Fibroblast of gingiva (primary cell): ENCODE measurements around the gene AURKA.
"Not testable (repeated sequence)": the region's sequence is repeated elsewhere in the genome, so short reads cannot be mapped to it uniquely, and the experiment has no call there.

ENCODE experiments used
- DNase-seq: peaks from one replicate; pipeline ENCODE4 v3.0.0-alpha.2; 2011; ENCODE audit warnings: low read depth

The AURKA gene

GRCh38 chr20:56358600-56359211, 33.3 kb downstream of the AURKA start, which contains the start of gene FAM210B:
FAM210B (plus strand) TSS chr20:56358974; CDS start chr20:56359006, 32 bp downstream.
- DNase-seq = peak; percentile 87

- DNase-seq = peak; percentile 6
These were observed 33.9 kb downstream of the AURKA start for GRCh38 chr20:56358070-56358469.

DNA sequence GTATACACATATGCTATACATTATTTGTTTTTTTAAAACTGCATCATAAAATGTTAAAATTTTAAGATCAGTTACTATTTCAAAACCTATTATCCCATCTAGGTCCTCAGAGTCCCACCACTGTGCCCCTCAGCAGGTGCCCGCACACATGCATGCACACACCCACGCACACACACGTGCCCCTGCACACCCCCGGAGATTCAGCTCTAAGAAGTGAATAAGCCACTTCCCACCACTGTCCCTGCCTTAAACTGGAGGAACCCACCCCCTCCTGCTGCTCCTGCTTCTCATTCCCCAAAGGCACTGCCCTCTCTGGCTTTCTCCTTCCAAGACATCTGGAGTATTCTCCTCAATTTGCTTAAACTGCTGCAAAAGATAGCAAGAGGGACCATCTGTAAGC, 38.7 kb downstream of the AURKA start:
- no peak for DNase-seq

DNA sequence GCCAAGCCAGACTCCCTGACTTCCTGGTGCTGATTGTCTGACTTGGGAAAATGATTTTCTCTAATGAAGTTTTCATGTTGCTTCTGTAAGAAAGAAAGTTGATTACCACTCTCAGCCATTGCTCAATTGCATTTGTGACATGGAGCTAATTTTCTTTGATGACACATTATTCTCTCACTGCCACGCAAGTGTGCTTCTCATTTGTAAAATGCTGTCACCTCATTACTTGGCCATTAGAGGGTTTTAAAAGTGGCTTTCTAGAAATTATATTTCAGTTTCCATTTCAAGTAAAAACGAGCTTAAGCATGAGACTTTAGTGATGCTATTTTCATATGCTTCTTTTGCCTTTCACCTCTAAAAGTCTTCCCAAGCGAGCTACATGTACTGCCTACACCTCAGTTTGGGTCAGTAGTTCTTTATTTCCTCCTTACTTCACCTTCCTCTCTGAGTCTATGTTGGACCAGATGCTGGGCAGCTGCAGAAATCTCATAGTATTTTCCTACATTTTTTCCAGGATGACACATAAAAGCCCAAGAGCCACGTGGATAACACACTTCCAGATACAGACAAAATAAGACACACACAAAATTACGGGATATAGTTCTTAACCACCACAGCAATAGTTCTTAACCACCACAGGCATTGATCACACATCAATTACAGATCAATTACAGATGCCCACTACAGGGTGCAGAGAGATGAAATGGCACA, 39.5 kb downstream of the AURKA start:
- no peak for DNase-seq

DNA sequence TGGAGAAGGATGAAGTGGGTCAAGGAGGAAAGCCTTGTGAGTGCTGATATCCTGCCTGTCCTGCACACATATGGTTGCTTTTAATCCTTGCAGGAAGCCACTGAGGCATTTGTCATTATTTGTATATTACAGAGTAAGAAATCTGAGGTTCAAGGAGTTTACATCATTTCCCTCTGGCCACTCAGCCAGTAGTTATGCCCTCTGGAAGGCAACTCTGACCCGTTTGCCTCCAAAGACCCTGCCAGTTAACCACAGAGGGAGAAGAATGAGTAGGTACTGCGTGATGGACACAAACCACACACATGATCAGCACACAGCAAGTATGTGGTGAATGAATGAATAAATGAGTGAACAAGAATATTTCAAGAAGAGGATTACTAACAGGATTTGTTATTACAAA, 41.2 kb downstream of the AURKA start:
- DNase-seq = no peak

- no peak for DNase-seq
These were observed 43.3 kb downstream of the AURKA start for GRCh38 chr20:56348746-56349145.

DNA sequence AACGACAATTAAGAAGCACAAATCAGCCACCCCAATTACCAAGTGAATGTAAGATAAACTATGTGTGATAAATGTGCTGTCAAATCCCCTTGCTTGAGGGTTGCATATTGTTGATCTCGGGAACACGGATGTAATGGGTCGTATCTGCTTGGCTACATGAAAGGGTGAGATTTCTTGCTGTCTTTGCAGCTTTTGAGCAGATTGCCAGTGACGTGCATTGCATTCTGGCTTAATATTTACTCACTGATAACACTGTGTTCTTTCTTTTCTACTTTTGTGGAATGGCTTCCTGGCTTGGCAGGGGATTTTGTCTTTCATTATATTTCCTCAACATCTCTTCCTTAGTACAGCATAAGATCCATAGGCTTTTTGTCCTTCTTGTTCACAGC, 43.7 kb downstream of the AURKA start:
- no peak for DNase-seq

DNA sequence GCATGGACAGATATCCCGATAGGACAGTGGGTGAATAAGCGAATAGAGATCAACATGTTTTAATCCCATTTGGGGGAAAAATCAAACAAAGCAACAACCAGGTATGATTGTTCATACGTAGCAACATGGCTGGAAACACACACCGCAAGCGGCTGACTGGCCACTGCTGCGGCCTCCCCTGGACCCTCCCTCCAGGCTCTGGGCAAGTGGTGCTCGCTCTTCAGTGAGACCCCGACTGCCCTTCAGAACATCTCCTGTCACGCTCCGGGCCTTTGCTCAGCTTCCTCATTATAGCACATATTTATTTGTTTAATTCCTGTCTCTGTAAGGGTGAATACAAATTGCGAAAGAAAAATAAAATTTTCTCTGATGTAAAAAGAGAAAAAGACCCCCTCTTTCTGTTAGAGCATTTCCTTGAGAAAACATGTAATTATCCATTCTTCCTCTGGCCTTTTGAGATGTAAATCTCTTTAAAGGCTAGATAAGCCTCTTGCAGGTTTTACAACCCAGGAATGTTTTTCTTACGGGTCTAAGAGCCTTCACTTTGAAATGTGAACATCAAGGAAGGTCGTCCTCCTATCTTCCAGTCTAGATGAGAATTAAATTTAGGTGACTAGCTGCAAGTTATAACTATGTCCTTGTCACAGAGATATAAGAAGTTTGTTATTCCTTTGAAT, 44.2 kb downstream of the AURKA start:
- DNase-seq = no peak

DNA sequence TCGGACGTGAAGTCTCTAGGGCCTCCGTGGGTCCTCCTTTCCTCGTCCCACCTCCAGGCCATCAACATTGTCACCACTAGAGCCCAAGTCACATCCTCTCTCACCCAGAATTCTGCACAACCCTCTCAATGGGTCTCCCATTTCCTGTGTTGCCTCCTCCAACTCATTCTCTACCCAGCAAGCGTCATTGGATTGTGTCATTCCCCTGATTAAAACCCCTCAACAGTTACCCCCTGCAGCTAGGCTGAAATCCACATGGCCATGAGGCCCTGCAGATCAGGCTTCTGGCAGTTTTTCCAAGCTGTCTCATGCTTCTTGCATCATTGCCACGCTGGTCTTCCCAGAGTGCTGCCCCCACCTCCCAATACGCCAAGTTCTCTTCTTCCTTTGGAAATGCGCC, 46.1 kb downstream of the AURKA start:
- DNase-seq = no peak

GRCh38 chr20:56343861-56344381, 48.1 kb downstream of the AURKA start:
- DNase-seq = peak; percentile 26

DNA sequence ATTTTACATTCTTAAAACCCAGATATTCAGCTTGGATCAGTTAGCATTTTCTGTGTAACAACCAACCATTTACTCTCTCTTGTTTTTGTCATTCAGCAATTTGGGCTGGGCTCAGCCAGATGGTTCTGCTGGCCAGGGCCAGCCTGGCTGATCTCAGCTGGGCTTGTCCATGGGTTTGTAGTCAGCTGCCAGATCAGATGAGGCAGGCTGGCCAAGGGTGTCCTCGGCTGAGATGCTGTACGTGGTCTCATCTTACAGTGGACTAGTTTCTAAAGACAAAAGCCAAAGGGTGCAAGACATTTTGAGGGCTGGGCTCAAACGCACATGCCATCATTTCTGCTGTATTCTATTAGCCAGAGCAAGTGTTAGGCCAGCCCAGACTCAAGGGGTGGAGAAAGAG, 49.2 kb downstream of the AURKA start:
- no peak for DNase-seq

DNA sequence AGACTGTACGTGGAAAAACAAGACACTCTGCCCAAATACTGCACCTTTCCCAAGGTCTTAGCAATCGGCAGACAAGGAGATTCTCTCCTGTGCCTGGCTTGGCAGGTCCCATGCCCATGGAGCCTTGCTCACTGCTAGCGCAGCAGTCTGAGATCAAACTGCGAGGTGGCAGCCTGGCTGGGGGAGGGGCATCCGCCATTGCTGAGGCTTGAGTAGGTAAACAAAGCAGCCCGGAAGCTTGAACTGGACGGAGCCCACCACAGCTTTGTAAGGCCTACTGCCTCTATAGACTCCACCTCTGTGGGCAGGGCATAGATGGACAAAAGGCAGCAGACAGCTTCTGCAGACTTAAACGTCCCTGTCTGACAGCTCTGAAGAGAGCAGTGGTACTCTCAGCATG, 55.3 kb downstream of the AURKA start:
- DNase-seq = not testable (repeated sequence)

DNA sequence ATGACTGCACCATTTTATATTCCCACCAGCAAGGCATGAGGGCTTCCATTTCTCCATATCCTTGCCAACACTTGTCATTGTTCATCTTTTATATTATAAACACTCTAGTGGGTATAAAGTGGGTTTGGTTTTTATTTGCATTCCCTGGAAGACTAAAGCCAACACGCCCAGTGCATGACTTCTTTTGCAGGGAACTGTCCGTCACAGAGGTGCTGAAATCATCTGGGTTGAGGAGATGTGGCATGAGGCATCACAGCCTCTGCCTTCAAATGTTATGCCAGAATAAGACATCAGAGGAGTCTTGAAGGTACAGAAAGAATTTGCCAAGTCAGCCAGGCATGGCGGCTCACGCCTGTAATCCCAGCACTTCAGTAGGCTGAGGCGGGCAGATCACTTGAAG, 63.2 kb downstream of the AURKA start:
- DNase-seq = no peak

- no peak for DNase-seq
These were observed 67.2 kb downstream of the AURKA start for GRCh38 chr20:56324806-56325205.

DNA sequence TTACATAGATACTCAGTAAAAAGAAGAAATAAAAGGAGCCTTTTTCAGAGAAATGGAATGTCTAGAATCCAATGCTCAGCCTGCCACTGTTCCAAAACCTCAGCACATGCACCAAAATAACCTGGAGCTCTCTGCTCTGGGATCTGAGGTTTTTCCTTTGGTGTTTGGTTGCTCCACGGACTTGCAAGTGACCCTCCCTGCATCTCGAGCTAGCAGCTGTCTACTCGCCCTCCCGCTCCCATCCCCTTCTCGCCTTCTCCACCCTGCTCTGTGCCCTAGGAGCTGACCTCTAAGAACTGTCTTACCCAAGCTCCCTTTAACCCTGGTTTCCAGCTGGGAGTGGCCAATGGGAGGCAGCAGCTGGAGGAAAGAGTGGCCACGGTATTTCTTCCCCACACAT, 68.4 kb downstream of the AURKA start:
- DNase-seq = no peak

GRCh38 chr20:56323206-56323605, 68.8 kb downstream of the AURKA start:
- no peak for DNase-seq

- DNase-seq = peak; percentile 42
These were observed 69.3 kb downstream of the AURKA start for GRCh38 chr20:56322681-56323080.
